WTC11 (cell line): ENCODE measurements around the gene CLDN5. TPM values are rescaled to one million over a fixed set of nuclear protein-coding genes. Genes with fewer than 3 reads are reported as not detected.

Experiments
- ATAC-seq: fragments of 200-7000 bp; cut with Tn5 transposase; 2 replicates; pipeline ENCODE4 v1.10.0; 2021; ENCODE audit warnings: mild to moderate bottlenecking, moderate library complexity
- CTCF ChIA-PET: fragments of 300-600 bp; sonication (Branson Sonifier 250); formaldehyde crosslinking; loops from one replicate; lab custom pipeline; 2021; ENCODE audit warnings: antibody characterized with exemption; lab: Charles Lee
- POLR2A ChIA-PET: fragments of 350-600 bp; sonication (Branson Sonifier 250); formaldehyde crosslinking; loops from one replicate; lab custom pipeline; 2021; ENCODE audit warnings: antibody characterized with exemption; lab: Charles Lee
- DNase-seq: peaks from one replicate; pipeline ENCODE4 v3.0.0; 2021; ENCODE audit warnings: low spot score
- H3K27ac Mint-ChIP-seq: 2 replicates; pipeline ENCODE4 v1.8.0; 2021; ENCODE audit warnings: mixed read lengths
- H3K27me3 Mint-ChIP-seq: 2 replicates; pipeline ENCODE4 v1.8.0; 2021; ENCODE audit warnings: low read depth, mild to moderate bottlenecking, moderate library complexity, mixed read lengths
- H3K36me3 Mint-ChIP-seq: 2 replicates; pipeline ENCODE4 v1.8.0; 2021; ENCODE audit warnings: mixed read lengths
- H3K4me1 Mint-ChIP-seq: 2 replicates; pipeline ENCODE4 v1.8.0; 2022; ENCODE audit warnings: mixed read lengths
- H3K4me3 Mint-ChIP-seq: 2 replicates; pipeline ENCODE4 v1.8.0; 2021; ENCODE audit warnings: mild to moderate bottlenecking, moderate library complexity, mixed read lengths
- H3K9me3 Mint-ChIP-seq: 2 replicates; pipeline ENCODE4 v1.8.0; 2021; ENCODE audit warnings: mixed read lengths
- AR ChIP-seq: fragments of 250-450 bp; sonication (Bioruptor Pico); IDR thresholded peaks from 2 replicates; pipeline ENCODE4 v1.9.0; 2021; ENCODE audit warnings: mild to moderate bottlenecking
- ATF1 ChIP-seq: sonication (generic); formaldehyde crosslinking; IDR thresholded peaks from 2 replicates; pipeline ENCODE4 v1.8.1; 2023; ENCODE audit warnings: mild to moderate bottlenecking, moderate library complexity, missing genetic modification reagents
- CREB1 ChIP-seq: sonication (generic); formaldehyde crosslinking; IDR thresholded peaks from 2 replicates; pipeline ENCODE4 v1.8.0; 2023; ENCODE audit warnings: mild to moderate bottlenecking, missing genetic modification reagents
- CREM ChIP-seq: sonication (generic); formaldehyde crosslinking; IDR thresholded peaks from 2 replicates; pipeline ENCODE4 v1.8.1; 2022; ENCODE audit warnings: mild to moderate bottlenecking, missing genetic modification reagents, moderate library complexity
- FOXJ3 ChIP-seq: sonication (generic); formaldehyde crosslinking; IDR thresholded peaks from 2 replicates; pipeline ENCODE4 v1.9.0; 2021; ENCODE audit warnings: missing genetic modification reagents, mild to moderate bottlenecking, borderline replicate concordance
- FOXP4 ChIP-seq: sonication (generic); formaldehyde crosslinking; IDR thresholded peaks from 2 replicates; pipeline ENCODE4 v1.8.0; 2022; ENCODE audit warnings: mild to moderate bottlenecking, missing genetic modification reagents
- GRHL2 ChIP-seq: fragments of 250-450 bp; sonication (Bioruptor Pico); IDR thresholded peaks from 2 replicates; pipeline ENCODE4 v1.8.0; 2022; ENCODE audit warnings: mild to moderate bottlenecking, moderate library complexity; ENCODE audit not compliant: insufficient replicate concordance, severe bottlenecking
- MYBL2 ChIP-seq: sonication (generic); formaldehyde crosslinking; IDR thresholded peaks from 2 replicates; pipeline ENCODE4 v1.8.1; 2023; ENCODE audit warnings: mild to moderate bottlenecking, moderate library complexity, missing genetic modification reagents
- NFE2L1 ChIP-seq: sonication (generic); formaldehyde crosslinking; IDR thresholded peaks from 2 replicates; pipeline ENCODE4 v1.8.1; 2023; ENCODE audit warnings: missing genetic modification reagents
- NR1H2 ChIP-seq: sonication (generic); formaldehyde crosslinking; IDR thresholded peaks from 2 replicates; pipeline ENCODE4 v1.9.0; 2021; ENCODE audit warnings: mild to moderate bottlenecking, moderate library complexity, missing genetic modification reagents
- PRRX2 ChIP-seq: fragments of 250-450 bp; sonication (Bioruptor Pico); IDR thresholded peaks from 2 replicates; pipeline ENCODE4 v1.8.0; 2021; ENCODE audit warnings: mild to moderate bottlenecking
- RELA ChIP-seq: sonication (generic); formaldehyde crosslinking; IDR thresholded peaks from 2 replicates; pipeline ENCODE4 v1.8.1; 2022; ENCODE audit warnings: missing genetic modification reagents, mild to moderate bottlenecking, borderline replicate concordance
- TEAD1 ChIP-seq: sonication (generic); formaldehyde crosslinking; IDR thresholded peaks from 2 replicates; pipeline ENCODE4 v1.8.0; 2022; ENCODE audit warnings: mild to moderate bottlenecking, missing genetic modification reagents
- USF1 ChIP-seq: sonication (generic); formaldehyde crosslinking; IDR thresholded peaks from 2 replicates; pipeline ENCODE4 v1.8.0; 2022; ENCODE audit warnings: mild to moderate bottlenecking, missing genetic modification reagents
- ZBTB21 ChIP-seq: sonication (generic); formaldehyde crosslinking; IDR thresholded peaks from 2 replicates; pipeline ENCODE4 v1.8.1; 2023; ENCODE audit warnings: mild to moderate bottlenecking, missing genetic modification reagents, borderline replicate concordance
- ZBTB43 ChIP-seq: sonication (generic); formaldehyde crosslinking; IDR thresholded peaks from 2 replicates; pipeline ENCODE4 v1.8.1; 2023; ENCODE audit warnings: mild to moderate bottlenecking, missing genetic modification reagents
- ZNF121 ChIP-seq: sonication (generic); formaldehyde crosslinking; IDR thresholded peaks from 2 replicates; pipeline ENCODE4 v1.8.0; 2023; ENCODE audit warnings: missing genetic modification reagents
- ZNF138 ChIP-seq: sonication (generic); formaldehyde crosslinking; conservative IDR thresholded peaks from 2 replicates; pipeline ENCODE4 v1.8.1; 2022; ENCODE audit warnings: mild to moderate bottlenecking, moderate library complexity, missing genetic modification reagents
- ZNF219 ChIP-seq: sonication (generic); formaldehyde crosslinking; IDR thresholded peaks from 2 replicates; pipeline ENCODE4 v1.8.0; 2023; ENCODE audit warnings: missing genetic modification reagents, mild to moderate bottlenecking, borderline replicate concordance
- ZNF263 ChIP-seq: sonication (generic); formaldehyde crosslinking; IDR thresholded peaks from 2 replicates; pipeline ENCODE4 v1.8.1; 2022; ENCODE audit warnings: low read depth, mild to moderate bottlenecking, moderate library complexity, missing genetic modification reagents
- ZNF317 ChIP-seq: sonication (generic); formaldehyde crosslinking; IDR thresholded peaks from 2 replicates; pipeline ENCODE4 v1.8.1; 2023; ENCODE audit warnings: low read depth, mild to moderate bottlenecking, moderate library complexity, missing genetic modification reagents, borderline replicate concordance
- ZNF396 ChIP-seq: fragments of 250-450 bp; sonication (Bioruptor Pico); IDR thresholded peaks from 2 replicates; pipeline ENCODE4 v1.8.0; 2021; ENCODE audit warnings: mild to moderate bottlenecking, moderate library complexity, borderline replicate concordance
- ZNF416 ChIP-seq: fragments of 250-450 bp; sonication (Bioruptor Pico); IDR thresholded peaks from 2 replicates; pipeline ENCODE4 v1.9.0; 2021; ENCODE audit warnings: mild to moderate bottlenecking, inconsistent platforms
- ZNF425 ChIP-seq: fragments of 250-450 bp; sonication (Bioruptor Pico); conservative IDR thresholded peaks from 2 replicates; pipeline ENCODE4 v1.9.0; 2021; ENCODE audit warnings: mild to moderate bottlenecking
- ZSCAN18 ChIP-seq: fragments of 250-450 bp; sonication (Bioruptor Pico); IDR thresholded peaks from 2 replicates; pipeline ENCODE4 v2.1.2; 2022; ENCODE audit warnings: mild to moderate bottlenecking, moderate library complexity
- total RNA-seq: library from RNA; stranded (reverse); gene quantifications from 3 replicates; pipeline ENCODE4 v1.2.3, GENCODE V29; 2021

Gene CLDN5
- total RNA-seq, 1 experiment from 2014 or later = 1.0 TPM

GRCh38 chr22:19488884-19489843 lies 35.0 kb downstream of the CLDN5 start:
- CTCF ChIA-PET = interaction anchor here (1.4 kb wide), 1 partner anchor 140 kb away, joined by 5 read pairs; no protein-coding TSS in a partner anchor
- TF ChIP-seq ZNF138 (no peak), TEAD1 (CRISPR knock-in tag) (no peak), ZBTB21 (CRISPR knock-in tag) (no peak), ZNF425 (CRISPR knock-in tag) (no peak), USF1 (CRISPR knock-in tag) (no peak), RELA (CRISPR knock-in tag) (no peak), ZNF416 (CRISPR knock-in tag) (no peak), GRHL2 (CRISPR knock-in tag) (no peak), CREM (CRISPR knock-in tag) (no peak), NFE2L1 (CRISPR knock-in tag) (no peak), AR (CRISPR knock-in tag) (no peak), MYBL2 (no peak), NR1H2 (CRISPR knock-in tag) (no peak), CREB1 (CRISPR knock-in tag) (no peak), ZNF263 (CRISPR knock-in tag) (no peak), ZNF396 (CRISPR knock-in tag) (no peak)
- H3K4me1 Mint-ChIP-seq = no peaks in the 10 kb centered on the region
- ATAC-seq (no peak), DNase-seq (no peak)
- no peak overlapping the region for H3K27ac Mint-ChIP-seq
- no peaks in the 10 kb centered on the region for H3K27me3 Mint-ChIP-seq
- no peak overlapping the region for H3K4me3 Mint-ChIP-seq
- H3K9me3 Mint-ChIP-seq = no peaks in the 10 kb centered on the region
- POLR2A ChIA-PET = no interaction called here
- peaks cover 46% of the 10 kb centered on the region for H3K36me3 Mint-ChIP-seq

- TF ChIP-seq ZNF263 (CRISPR knock-in tag) (no peak), ZBTB43 (CRISPR knock-in tag) (no peak), ZNF219 (CRISPR knock-in tag) (no peak), ATF1 (CRISPR knock-in tag) (no peak), PRRX2 (CRISPR knock-in tag) (no peak), FOXP4 (CRISPR knock-in tag) (no peak), ZSCAN18 (CRISPR knock-in tag) (no peak), ZNF317 (no peak), ZNF121 (no peak), FOXJ3 (CRISPR knock-in tag) (no peak), ZNF138 (no peak)
- CTCF ChIA-PET = interaction anchor here (1.2 to 1.4 kb wide), 2 partner anchors 14 to 141 kb away, joined by 5 read pairs; no protein-coding TSS in a partner anchor
- no peaks in the 10 kb centered on the region for H3K9me3 Mint-ChIP-seq
- POLR2A ChIA-PET = no interaction called here
- H3K4me3 Mint-ChIP-seq = no peak overlapping the region
- no peaks in the 10 kb centered on the region for H3K27me3 Mint-ChIP-seq
- ATAC-seq (no peak), DNase-seq (no peak)
- peaks cover 49% of the 10 kb centered on the region for H3K36me3 Mint-ChIP-seq
- H3K4me1 Mint-ChIP-seq = no peaks in the 10 kb centered on the region
- H3K27ac Mint-ChIP-seq = no peak overlapping the region
Measured at GRCh38 chr22:19488285-19488684, 35.9 kb downstream of the CLDN5 start.
